Kidney (tissue), 14 donors: ENCODE measurements around the gene MFNG. TPM values are rescaled to one million over a fixed set of nuclear protein-coding genes. Genes with fewer than 3 reads are reported as not detected.

Experiments used
- DNase-seq, 5 donors: peaks; one replicate each; pipeline ENCODE4 v3.0.0-alpha.2; 2013 to 2020
- FAIRE-seq: peaks from 2 replicates; lab custom pipeline; 2012; peaks lifted over from hg19 to GRCh38; lab: Jason Lieb, UNC
- H3K27ac ChIP-seq, 2 donors: one replicate each; pipeline ENCODE4 v1.7.0; 2013; ENCODE audit warnings: low read depth in 2 of 2, low read length in 2 of 2, inconsistent platforms in 1 of 2
- H3K27me3 ChIP-seq: one replicate; pipeline ENCODE4 v1.7.1; 2013; ENCODE audit warnings: low read length, inconsistent platforms; ENCODE audit not compliant: control insufficient read depth, insufficient read depth
- H3K36me3 ChIP-seq, 3 donors: one replicate each; pipeline versions ENCODE4 v1.7.0 to v1.7.1; 2013; ENCODE audit warnings: low read length in 3 of 3, control low read depth in 1 of 3, inconsistent platforms in 1 of 3; ENCODE audit not compliant: insufficient read depth in 3 of 3, control insufficient read depth in 2 of 3
- H3K4me1 ChIP-seq, 3 donors: one replicate each; pipeline versions ENCODE4 v1.7.0 to v1.7.1; 2013; ENCODE audit warnings: low read length in 3 of 3, inconsistent platforms in 1 of 3, low read depth in 1 of 3; ENCODE audit not compliant: control insufficient read depth in 2 of 3, insufficient read depth in 2 of 3
- H3K4me3 ChIP-seq, 3 donors: one replicate each; pipeline versions ENCODE4 v1.7.0 to v1.8.1; 2013; ENCODE audit warnings: low read length in 3 of 3, control low read depth in 1 of 3, inconsistent platforms in 1 of 3
- H3K9ac ChIP-seq, 3 donors: one replicate each; pipeline versions ENCODE4 v1.7.0 to v1.7.1; 2013; ENCODE audit warnings: low read length in 3 of 3, control low read depth in 1 of 3, inconsistent platforms in 1 of 3
- H3K9me3 ChIP-seq, 3 donors: one replicate each; pipeline versions ENCODE4 v1.7.0 to v1.7.1; 2013; ENCODE audit warnings: low read length in 3 of 3, control low read depth in 1 of 3, inconsistent platforms in 1 of 3; ENCODE audit not compliant: control insufficient read depth in 2 of 3, insufficient read depth in 1 of 3
- intact Hi-C: fragments of 100-400 bp; cut with DNase I; formaldehyde crosslinking; loops from one replicate; pipeline ENCODE4 v1.11.1; 2022
- polyA plus RNA-seq: library from polyadenylated mRNA; stranded (reverse); fragments of 350-450 nt; fragmentation: Illumina TruSeq; extraction: RNeasy Lipid Tissue Mini Kit (QIAGEN cat#74804); gene quantifications from one replicate; pipeline ENCODE4 v1.2.3, GENCODE V29; 2014; ENCODE audit warnings: low read depth, low replicate concordance; ENCODE audit not compliant: insufficient read depth
- total RNA-seq: library from RNA; stranded (reverse); fragmentation: NEBNext Ultra II Directional; extraction: Animal tissue kit (Norgen Biotek cat#: 25700); gene quantifications from one replicate; pipeline ENCODE4 v1.2.1, GENCODE V29; 2021
- TF ChIP-seq, protein P1 (sequence below): IDR thresholded peaks from 3 replicates; pipeline ENCODE4 v1.5.1; 2012; ENCODE audit warnings: mild to moderate bottlenecking, moderate library complexity, borderline replicate concordance; ENCODE audit not compliant: insufficient read depth; ENCODE audit errors: extremely low read depth
- donor health status: control.
- donor health status: control.
- donor health status: control.
- donor health status: control.
- donor health status: control.
- donor health status: DM: yes; HTN: yes; CAD: no.
- donor health status: Normal renal cell carcinoma (clear cell type).

Gene MFNG
- total and polyA plus RNA-seq, 2 donors from 2014 or later = 9.1 to 31.1 TPM

DNA sequence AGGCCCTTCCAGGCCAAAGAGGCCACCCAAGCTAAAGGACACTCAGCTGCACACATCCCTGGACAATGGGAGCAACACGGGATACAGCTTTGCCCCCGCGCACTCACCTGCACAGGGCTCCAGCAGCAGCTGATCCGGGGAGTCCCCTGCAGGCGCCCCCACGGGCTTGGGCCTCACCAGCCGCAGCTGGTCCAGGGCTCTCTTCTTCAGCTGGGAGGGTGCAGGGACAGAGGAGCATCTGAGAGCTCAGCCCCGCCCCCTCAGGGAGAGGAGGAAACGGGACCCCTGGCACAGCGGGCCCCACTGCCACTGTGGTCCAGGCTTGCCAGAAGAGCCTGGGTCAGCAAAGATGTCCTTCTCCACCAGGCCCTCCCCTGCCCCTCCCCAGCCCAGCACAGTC lies 7.8 kb upstream of the MFNG start:
- no peaks in the 10 kb centered on the region for H3K9me3 ChIP-seq
- no peaks in the 10 kb centered on the region for H3K27me3 ChIP-seq
- H3K36me3 ChIP-seq = peaks cover 0 to 15% (median 2%) of the 10 kb centered on the region in 3 donors
- FAIRE-seq (no peak), DNase-seq (no peak)
- H3K27ac ChIP-seq = no peak overlapping the region
- intact Hi-C loops = no loop called here
- no peak overlapping the region for H3K9ac ChIP-seq
- TF ChIP-seq, protein P1, sequence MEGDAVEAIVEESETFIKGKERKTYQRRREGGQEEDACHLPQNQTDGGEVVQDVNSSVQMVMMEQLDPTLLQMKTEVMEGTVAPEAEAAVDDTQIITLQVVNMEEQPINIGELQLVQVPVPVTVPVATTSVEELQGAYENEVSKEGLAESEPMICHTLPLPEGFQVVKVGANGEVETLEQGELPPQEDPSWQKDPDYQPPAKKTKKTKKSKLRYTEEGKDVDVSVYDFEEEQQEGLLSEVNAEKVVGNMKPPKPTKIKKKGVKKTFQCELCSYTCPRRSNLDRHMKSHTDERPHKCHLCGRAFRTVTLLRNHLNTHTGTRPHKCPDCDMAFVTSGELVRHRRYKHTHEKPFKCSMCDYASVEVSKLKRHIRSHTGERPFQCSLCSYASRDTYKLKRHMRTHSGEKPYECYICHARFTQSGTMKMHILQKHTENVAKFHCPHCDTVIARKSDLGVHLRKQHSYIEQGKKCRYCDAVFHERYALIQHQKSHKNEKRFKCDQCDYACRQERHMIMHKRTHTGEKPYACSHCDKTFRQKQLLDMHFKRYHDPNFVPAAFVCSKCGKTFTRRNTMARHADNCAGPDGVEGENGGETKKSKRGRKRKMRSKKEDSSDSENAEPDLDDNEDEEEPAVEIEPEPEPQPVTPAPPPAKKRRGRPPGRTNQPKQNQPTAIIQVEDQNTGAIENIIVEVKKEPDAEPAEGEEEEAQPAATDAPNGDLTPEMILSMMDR = no peak
- peaks cover 0 to 8% (median 0%) of the 10 kb centered on the region in 3 donors for H3K4me1 ChIP-seq
- H3K4me3 ChIP-seq = no peak overlapping the region

- no peak overlapping the region for H3K9ac ChIP-seq
- intact Hi-C loops = no loop called here
- FAIRE-seq (no peak), DNase-seq (peak in 1 of 5 donors; percentile 59)
- TF ChIP-seq, protein P1 = no peak
- H3K36me3 ChIP-seq = peaks cover 0 to 15% (median 2%) of the 10 kb centered on the region in 3 donors
- no peaks in the 10 kb centered on the region for H3K9me3 ChIP-seq
- no peak overlapping the region for H3K27ac ChIP-seq
- no peak overlapping the region for H3K4me3 ChIP-seq
- no peaks in the 10 kb centered on the region for H3K4me1 ChIP-seq
- H3K27me3 ChIP-seq = no peaks in the 10 kb centered on the region
Measured at GRCh38 chr22:37492428-37493344, 6.5 kb upstream of the MFNG start.

DNA sequence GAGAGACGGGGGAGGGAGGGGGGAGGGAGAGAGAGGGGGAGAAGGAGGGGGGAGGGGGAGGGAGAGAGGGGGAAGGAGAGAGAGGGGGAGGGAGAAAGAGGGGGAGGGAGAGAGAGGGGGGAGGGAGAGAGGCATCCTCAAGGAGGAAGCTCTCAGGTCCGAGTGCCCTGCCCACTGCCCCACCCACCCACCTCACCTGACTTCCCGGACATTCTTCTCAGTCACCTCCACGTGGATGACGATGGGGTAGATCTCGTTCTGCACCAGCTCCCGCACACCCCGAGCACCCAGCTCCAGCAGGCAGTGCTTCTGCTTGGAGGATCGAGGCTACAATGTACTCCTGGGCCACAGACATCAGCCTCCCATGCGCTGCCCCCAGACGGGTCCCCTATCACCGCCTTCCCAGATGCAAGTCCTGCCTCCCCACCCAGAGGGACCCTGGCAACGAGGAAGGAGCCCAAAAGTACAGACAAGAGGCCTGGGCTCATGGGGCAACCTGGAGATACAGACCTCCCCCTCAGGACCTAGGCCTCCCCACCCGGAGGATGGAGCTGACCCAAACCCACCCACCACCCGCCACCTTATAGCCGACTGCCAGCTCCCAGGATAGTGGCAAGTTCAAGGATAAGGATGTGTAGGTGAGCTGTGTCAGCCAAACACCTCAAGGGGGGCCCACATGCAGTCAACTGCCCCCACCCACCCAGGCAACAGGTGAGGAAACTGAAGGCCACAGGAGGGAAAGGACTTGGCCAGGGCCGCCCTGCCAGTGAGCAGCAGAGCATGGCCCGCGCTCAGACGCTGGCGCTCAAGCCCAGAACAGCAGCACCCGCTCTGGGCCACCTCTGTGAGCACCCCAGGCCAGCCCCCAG lies 5.6 kb upstream of the MFNG start:
- FAIRE-seq = no peak
- DNase-seq = no peak

More for the DNA sequence above, 5.6 kb upstream of the MFNG start:
- H3K9me3 ChIP-seq = no peaks in the 10 kb centered on the region
- no peak overlapping the region for H3K27ac ChIP-seq
- peaks cover 0 to 2% (median 0%) of the 10 kb centered on the region in 3 donors for H3K4me1 ChIP-seq
- H3K36me3 ChIP-seq = peaks cover 0 to 13% (median 2%) of the 10 kb centered on the region in 3 donors
- no peak overlapping the region for H3K9ac ChIP-seq
- intact Hi-C loops = no loop called here
- TF ChIP-seq, protein P1 = no peak
- no peak overlapping the region for H3K4me3 ChIP-seq
- no peaks in the 10 kb centered on the region for H3K27me3 ChIP-seq
